Bone marrow (tissue), 2 donors: ENCODE results near the gene ARID1B.

Experiments
- DNase-seq, 2 donors: peaks; one replicate each; lab custom pipeline; 2025; lab: John Stamatoyannopoulos, UW

Gene ARID1B

GRCh38 chr6:157161912-157162311, 384.7 kb downstream of the ARID1B start:
- no peak for DNase-seq

GRCh38 chr6:157162766-157163433, 385.7 kb downstream of the ARID1B start:
- no peak for DNase-seq

GRCh38 chr6:157163434-157164159, 386.4 kb downstream of the ARID1B start:
- DNase-seq = no peak

- DNase-seq = no peak
Measured at GRCh38 chr6:157164972-157165371, 387.8 kb downstream of the ARID1B start.

GRCh38 chr6:157166784-157167183, 389.6 kb downstream of the ARID1B start:
- DNase-seq = no peak

- no peak for DNase-seq
Measured at GRCh38 chr6:157167837-157168236, 390.7 kb downstream of the ARID1B start.

- no peak for DNase-seq
Measured at GRCh38 chr6:157168471-157168870, 391.3 kb downstream of the ARID1B start.

GRCh38 chr6:157169226-157169625, 392.0 kb downstream of the ARID1B start:
- no peak for DNase-seq

- DNase-seq = no peak
Measured at GRCh38 chr6:157169656-157170055, 392.5 kb downstream of the ARID1B start.

- no peak for DNase-seq
Measured at GRCh38 chr6:157170535-157170934, 393.4 kb downstream of the ARID1B start.

GRCh38 chr6:157171801-157172200, 394.6 kb downstream of the ARID1B start:
- no peak for DNase-seq

GRCh38 chr6:157172231-157172701, 395.1 kb downstream of the ARID1B start:
- no peak for DNase-seq

GRCh38 chr6:157172830-157173536, 395.8 kb downstream of the ARID1B start:
- DNase-seq = no peak

GRCh38 chr6:157173776-157174175, 396.6 kb downstream of the ARID1B start:
- no peak for DNase-seq

- no peak for DNase-seq
Measured at GRCh38 chr6:157174731-157175130, 397.6 kb downstream of the ARID1B start.

- DNase-seq = no peak
Measured at GRCh38 chr6:157177731-157178336, 400.7 kb downstream of the ARID1B start.

- no peak for DNase-seq
Measured at GRCh38 chr6:157181649-157182048, 404.5 kb downstream of the ARID1B start.

GRCh38 chr6:157182503-157183264, 405.5 kb downstream of the ARID1B start:
- no peak for DNase-seq

- no peak for DNase-seq
Measured at GRCh38 chr6:157184202-157185015, 407.2 kb downstream of the ARID1B start.

GRCh38 chr6:157185171-157185570, 408.0 kb downstream of the ARID1B start:
- no peak for DNase-seq

GRCh38 chr6:157185986-157186385, 408.8 kb downstream of the ARID1B start:
- no peak for DNase-seq
